WTC11 (cell line): ENCODE results near the gene TUSC2. TPM values are rescaled to one million over a fixed set of nuclear protein-coding genes. Genes with fewer than 3 reads are reported as not detected.

Source experiments
- CREM ChIP-seq: sonication (generic); formaldehyde crosslinking; IDR thresholded peaks from 2 replicates; pipeline ENCODE4 v1.8.1; 2022; ENCODE audit warnings: mild to moderate bottlenecking, missing genetic modification reagents, moderate library complexity
- ETV6 ChIP-seq: sonication (generic); formaldehyde crosslinking; IDR thresholded peaks from 2 replicates; pipeline ENCODE4 v1.8.1; 2022; ENCODE audit warnings: mild to moderate bottlenecking, missing genetic modification reagents
- FOXK1 ChIP-seq: sonication (generic); formaldehyde crosslinking; IDR thresholded peaks from 2 replicates; pipeline ENCODE4 v1.8.0; 2022; ENCODE audit warnings: mild to moderate bottlenecking, moderate library complexity, missing genetic modification reagents
- FOXP1 ChIP-seq: sonication (generic); formaldehyde crosslinking; IDR thresholded peaks from 2 replicates; pipeline ENCODE4 v1.8.0; 2022; ENCODE audit warnings: missing genetic modification reagents, mild to moderate bottlenecking, moderate library complexity, borderline replicate concordance
- KAT7 ChIP-seq: sonication (generic); formaldehyde crosslinking; IDR thresholded peaks from 2 replicates; pipeline ENCODE4 v1.8.1; 2023; ENCODE audit warnings: missing genetic modification reagents, mild to moderate bottlenecking, borderline replicate concordance
- NFATC4 ChIP-seq: fragments of 250-450 bp; sonication (Bioruptor Pico); IDR thresholded peaks from 2 replicates; pipeline ENCODE4 v1.9.0; 2021; ENCODE audit warnings: mild to moderate bottlenecking
- NR2C2 ChIP-seq: sonication (generic); formaldehyde crosslinking; IDR thresholded peaks from 2 replicates; pipeline ENCODE4 v1.8.0; 2022; ENCODE audit warnings: mild to moderate bottlenecking, missing genetic modification reagents
- PRRX2 ChIP-seq: fragments of 250-450 bp; sonication (Bioruptor Pico); IDR thresholded peaks from 2 replicates; pipeline ENCODE4 v1.8.0; 2021; ENCODE audit warnings: mild to moderate bottlenecking
- RELA ChIP-seq: sonication (generic); formaldehyde crosslinking; IDR thresholded peaks from 2 replicates; pipeline ENCODE4 v1.8.1; 2022; ENCODE audit warnings: missing genetic modification reagents, mild to moderate bottlenecking, borderline replicate concordance
- SMAD3 ChIP-seq: sonication (generic); formaldehyde crosslinking; IDR thresholded peaks from 2 replicates; pipeline ENCODE4 v1.8.0; 2022; ENCODE audit warnings: missing genetic modification reagents, mild to moderate bottlenecking, borderline replicate concordance
- SMAD4 ChIP-seq: sonication (generic); formaldehyde crosslinking; IDR thresholded peaks from 2 replicates; pipeline ENCODE4 v1.8.0; 2022; ENCODE audit warnings: mild to moderate bottlenecking, missing genetic modification reagents
- TCF7 ChIP-seq: sonication (generic); formaldehyde crosslinking; IDR thresholded peaks from 2 replicates; pipeline ENCODE4 v1.8.0; 2022; ENCODE audit warnings: mild to moderate bottlenecking, low read depth, missing genetic modification reagents, moderate library complexity
- TEAD4 ChIP-seq: sonication (generic); formaldehyde crosslinking; IDR thresholded peaks from 2 replicates; pipeline ENCODE4 v1.8.0; 2022; ENCODE audit warnings: mild to moderate bottlenecking, missing genetic modification reagents
- ZNF219 ChIP-seq: sonication (generic); formaldehyde crosslinking; IDR thresholded peaks from 2 replicates; pipeline ENCODE4 v1.8.0; 2023; ENCODE audit warnings: missing genetic modification reagents, mild to moderate bottlenecking, borderline replicate concordance
- ZNF232 ChIP-seq: sonication (generic); formaldehyde crosslinking; IDR thresholded peaks from 2 replicates; pipeline ENCODE4 v1.8.0; 2022; ENCODE audit warnings: mild to moderate bottlenecking, missing genetic modification reagents
- ZNF671 ChIP-seq: fragments of 250-450 bp; sonication (Bioruptor Pico); IDR thresholded peaks from 2 replicates; pipeline ENCODE4 v1.8.0; 2021; ENCODE audit warnings: mild to moderate bottlenecking
- total RNA-seq: library from RNA; stranded (reverse); gene quantifications from 3 replicates; pipeline ENCODE4 v1.2.3, GENCODE V29; 2021
- TF ChIP-seq, protein P1 (sequence below): sonication (generic); formaldehyde crosslinking; IDR thresholded peaks from 2 replicates; pipeline ENCODE4 v1.8.0; 2022; ENCODE audit warnings: mild to moderate bottlenecking, missing genetic modification reagents
- TF ChIP-seq, protein P2 (sequence below): sonication (generic); formaldehyde crosslinking; conservative IDR thresholded peaks from 2 replicates; pipeline ENCODE4 v1.8.1; 2022; ENCODE audit warnings: mild to moderate bottlenecking, missing genetic modification reagents
- TF ChIP-seq, protein P3 (sequence below): sonication (generic); formaldehyde crosslinking; IDR thresholded peaks from 2 replicates; pipeline ENCODE4 v1.8.0; 2023; ENCODE audit warnings: missing genetic modification reagents
- TF ChIP-seq, protein P4 (sequence below): sonication (generic); formaldehyde crosslinking; IDR thresholded peaks from 2 replicates; pipeline ENCODE4 v1.8.1; 2023; ENCODE audit warnings: mild to moderate bottlenecking, missing genetic modification reagents, moderate library complexity
- TF ChIP-seq, protein P5 (sequence below): sonication (generic); formaldehyde crosslinking; IDR thresholded peaks from 2 replicates; pipeline ENCODE4 v1.8.1; 2022; ENCODE audit warnings: mild to moderate bottlenecking, moderate library complexity, missing genetic modification reagents
- TF ChIP-seq, protein P6 (sequence below): sonication (generic); formaldehyde crosslinking; IDR thresholded peaks from 2 replicates; pipeline ENCODE4 v1.8.1; 2023; ENCODE audit warnings: mild to moderate bottlenecking, missing genetic modification reagents
- TF ChIP-seq, protein P7 (sequence below): sonication (generic); formaldehyde crosslinking; IDR thresholded peaks from 2 replicates; pipeline ENCODE4 v1.8.0; 2022; ENCODE audit warnings: missing genetic modification reagents
- TF ChIP-seq, protein P8 (sequence below): fragments of 250-450 bp; sonication (Bioruptor Pico); conservative IDR thresholded peaks from 2 replicates; pipeline ENCODE4 v1.9.0; 2021; ENCODE audit warnings: mild to moderate bottlenecking
- TF ChIP-seq, protein P9 (sequence below): fragments of 250-450 bp; sonication (Bioruptor Pico); IDR thresholded peaks from 2 replicates; pipeline ENCODE4 v2.1.2; 2022; ENCODE audit warnings: mild to moderate bottlenecking, moderate library complexity
- TF ChIP-seq, protein P10 (sequence below): sonication (generic); formaldehyde crosslinking; IDR thresholded peaks from 2 replicates; pipeline ENCODE4 v1.8.1; 2023; ENCODE audit warnings: mild to moderate bottlenecking, missing genetic modification reagents, moderate library complexity

TUSC2 gene
- total RNA-seq, 1 experiment from 2014 or later, result 41.1 TPM

DNA sequence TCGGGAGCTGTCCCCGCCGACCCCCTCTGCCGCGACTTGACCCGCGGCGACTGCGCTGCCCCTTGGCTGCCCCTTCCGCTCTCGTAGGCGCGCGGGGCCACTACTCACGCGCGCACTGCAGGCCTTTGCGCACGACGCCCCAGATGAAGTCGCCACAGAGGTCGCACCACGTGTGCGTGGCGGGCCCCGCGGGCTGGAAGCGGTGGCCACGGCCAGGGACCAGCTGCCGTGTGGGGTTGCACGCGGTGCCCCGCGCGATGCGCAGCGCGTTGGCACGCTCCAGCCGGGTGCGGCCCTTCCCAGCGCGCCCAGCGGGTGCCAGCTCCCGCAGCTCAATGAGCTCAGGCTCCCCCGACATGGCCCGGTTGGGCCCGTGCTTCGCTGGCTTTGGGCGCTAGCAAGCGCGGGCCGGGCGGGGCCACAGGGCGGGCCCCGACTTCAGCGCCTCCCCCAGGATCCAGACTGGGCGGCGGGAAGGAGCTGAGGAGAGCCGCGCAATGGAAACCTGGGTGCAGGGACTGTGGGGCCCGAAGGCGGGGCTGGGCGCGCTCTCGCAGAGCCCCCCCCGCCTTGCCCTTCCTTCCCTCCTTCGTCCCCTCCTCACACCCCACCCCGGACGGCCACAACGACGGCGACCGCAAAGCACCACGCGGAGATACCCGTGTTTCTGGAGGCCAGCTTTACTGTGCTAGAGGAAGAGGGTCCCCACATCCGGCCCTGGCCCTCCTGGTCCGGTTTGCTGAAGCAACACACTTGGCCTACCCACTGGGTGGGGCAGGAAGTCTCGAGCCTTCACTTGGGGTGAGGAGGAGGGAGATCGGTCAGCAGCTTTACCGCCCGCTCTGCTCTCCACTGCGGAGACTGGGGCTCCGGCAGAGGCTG lies 12.7 kb upstream of the TUSC2 start, which contains the start of gene RASSF1 (continued):
- TF ChIP-seq, protein P1, sequence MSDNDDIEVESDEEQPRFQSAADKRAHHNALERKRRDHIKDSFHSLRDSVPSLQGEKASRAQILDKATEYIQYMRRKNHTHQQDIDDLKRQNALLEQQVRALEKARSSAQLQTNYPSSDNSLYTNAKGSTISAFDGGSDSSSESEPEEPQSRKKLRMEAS (CRISPR knock-in tag), result peak; percentile 85; the same call in 1 of the 2 replicates
- peak; percentile 87 for TF ChIP-seq TCF7 (CRISPR knock-in tag)
- no peak for TF ChIP-seq TEAD4 (CRISPR knock-in tag)
- 0 out of 2 replicates have a peak, but pooled peaks have one; percentile 23 for TF ChIP-seq RELA (CRISPR knock-in tag)
- TF ChIP-seq, protein P2, sequence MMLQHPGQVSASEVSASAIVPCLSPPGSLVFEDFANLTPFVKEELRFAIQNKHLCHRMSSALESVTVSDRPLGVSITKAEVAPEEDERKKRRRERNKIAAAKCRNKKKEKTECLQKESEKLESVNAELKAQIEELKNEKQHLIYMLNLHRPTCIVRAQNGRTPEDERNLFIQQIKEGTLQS (CRISPR knock-in tag), result no peak
- no peak for TF ChIP-seq CREM (CRISPR knock-in tag)
- TF ChIP-seq, protein P3, sequence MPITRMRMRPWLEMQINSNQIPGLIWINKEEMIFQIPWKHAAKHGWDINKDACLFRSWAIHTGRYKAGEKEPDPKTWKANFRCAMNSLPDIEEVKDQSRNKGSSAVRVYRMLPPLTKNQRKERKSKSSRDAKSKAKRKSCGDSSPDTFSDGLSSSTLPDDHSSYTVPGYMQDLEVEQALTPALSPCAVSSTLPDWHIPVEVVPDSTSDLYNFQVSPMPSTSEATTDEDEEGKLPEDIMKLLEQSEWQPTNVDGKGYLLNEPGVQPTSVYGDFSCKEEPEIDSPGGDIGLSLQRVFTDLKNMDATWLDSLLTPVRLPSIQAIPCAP (CRISPR knock-in tag), result no peak
- TF ChIP-seq FOXP1 (CRISPR knock-in tag), result peak; percentile 76
- TF ChIP-seq, protein P4, sequence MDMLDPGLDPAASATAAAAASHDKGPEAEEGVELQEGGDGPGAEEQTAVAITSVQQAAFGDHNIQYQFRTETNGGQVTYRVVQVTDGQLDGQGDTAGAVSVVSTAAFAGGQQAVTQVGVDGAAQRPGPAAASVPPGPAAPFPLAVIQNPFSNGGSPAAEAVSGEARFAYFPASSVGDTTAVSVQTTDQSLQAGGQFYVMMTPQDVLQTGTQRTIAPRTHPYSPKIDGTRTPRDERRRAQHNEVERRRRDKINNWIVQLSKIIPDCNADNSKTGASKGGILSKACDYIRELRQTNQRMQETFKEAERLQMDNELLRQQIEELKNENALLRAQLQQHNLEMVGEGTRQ (CRISPR knock-in tag), result 0 out of 2 replicates have a peak, but pooled peaks have one; percentile 7
- TF ChIP-seq ZNF671 (CRISPR knock-in tag), result no peak
- TF ChIP-seq, protein P5, sequence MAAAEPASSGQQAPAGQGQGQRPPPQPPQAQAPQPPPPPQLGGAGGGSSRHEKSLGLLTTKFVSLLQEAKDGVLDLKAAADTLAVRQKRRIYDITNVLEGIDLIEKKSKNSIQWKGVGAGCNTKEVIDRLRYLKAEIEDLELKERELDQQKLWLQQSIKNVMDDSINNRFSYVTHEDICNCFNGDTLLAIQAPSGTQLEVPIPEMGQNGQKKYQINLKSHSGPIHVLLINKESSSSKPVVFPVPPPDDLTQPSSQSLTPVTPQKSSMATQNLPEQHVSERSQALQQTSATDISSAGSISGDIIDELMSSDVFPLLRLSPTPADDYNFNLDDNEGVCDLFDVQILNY (CRISPR knock-in tag), result peak; percentile 85; the same call in 1 of the 2 replicates
- no peak for TF ChIP-seq ZNF219 (CRISPR knock-in tag)
- no peak for TF ChIP-seq KAT7 (CRISPR knock-in tag)
- no peak for TF ChIP-seq PRRX2 (CRISPR knock-in tag)
- TF ChIP-seq, protein P6, sequence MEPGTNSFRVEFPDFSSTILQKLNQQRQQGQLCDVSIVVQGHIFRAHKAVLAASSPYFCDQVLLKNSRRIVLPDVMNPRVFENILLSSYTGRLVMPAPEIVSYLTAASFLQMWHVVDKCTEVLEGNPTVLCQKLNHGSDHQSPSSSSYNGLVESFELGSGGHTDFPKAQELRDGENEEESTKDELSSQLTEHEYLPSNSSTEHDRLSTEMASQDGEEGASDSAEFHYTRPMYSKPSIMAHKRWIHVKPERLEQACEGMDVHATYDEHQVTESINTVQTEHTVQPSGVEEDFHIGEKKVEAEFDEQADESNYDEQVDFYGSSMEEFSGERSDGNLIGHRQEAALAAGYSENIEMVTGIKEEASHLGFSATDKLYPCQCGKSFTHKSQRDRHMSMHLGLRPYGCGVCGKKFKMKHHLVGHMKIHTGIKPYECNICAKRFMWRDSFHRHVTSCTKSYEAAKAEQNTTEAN (CRISPR knock-in tag), result peak; percentile 77; the same call in 1 of the 2 replicates
- peak; percentile 40 for TF ChIP-seq ETV6 (CRISPR knock-in tag)
- TF ChIP-seq NFATC4 (CRISPR knock-in tag), result no peak
- TF ChIP-seq NR2C2 (CRISPR knock-in tag), result no peak
- TF ChIP-seq, protein P7, sequence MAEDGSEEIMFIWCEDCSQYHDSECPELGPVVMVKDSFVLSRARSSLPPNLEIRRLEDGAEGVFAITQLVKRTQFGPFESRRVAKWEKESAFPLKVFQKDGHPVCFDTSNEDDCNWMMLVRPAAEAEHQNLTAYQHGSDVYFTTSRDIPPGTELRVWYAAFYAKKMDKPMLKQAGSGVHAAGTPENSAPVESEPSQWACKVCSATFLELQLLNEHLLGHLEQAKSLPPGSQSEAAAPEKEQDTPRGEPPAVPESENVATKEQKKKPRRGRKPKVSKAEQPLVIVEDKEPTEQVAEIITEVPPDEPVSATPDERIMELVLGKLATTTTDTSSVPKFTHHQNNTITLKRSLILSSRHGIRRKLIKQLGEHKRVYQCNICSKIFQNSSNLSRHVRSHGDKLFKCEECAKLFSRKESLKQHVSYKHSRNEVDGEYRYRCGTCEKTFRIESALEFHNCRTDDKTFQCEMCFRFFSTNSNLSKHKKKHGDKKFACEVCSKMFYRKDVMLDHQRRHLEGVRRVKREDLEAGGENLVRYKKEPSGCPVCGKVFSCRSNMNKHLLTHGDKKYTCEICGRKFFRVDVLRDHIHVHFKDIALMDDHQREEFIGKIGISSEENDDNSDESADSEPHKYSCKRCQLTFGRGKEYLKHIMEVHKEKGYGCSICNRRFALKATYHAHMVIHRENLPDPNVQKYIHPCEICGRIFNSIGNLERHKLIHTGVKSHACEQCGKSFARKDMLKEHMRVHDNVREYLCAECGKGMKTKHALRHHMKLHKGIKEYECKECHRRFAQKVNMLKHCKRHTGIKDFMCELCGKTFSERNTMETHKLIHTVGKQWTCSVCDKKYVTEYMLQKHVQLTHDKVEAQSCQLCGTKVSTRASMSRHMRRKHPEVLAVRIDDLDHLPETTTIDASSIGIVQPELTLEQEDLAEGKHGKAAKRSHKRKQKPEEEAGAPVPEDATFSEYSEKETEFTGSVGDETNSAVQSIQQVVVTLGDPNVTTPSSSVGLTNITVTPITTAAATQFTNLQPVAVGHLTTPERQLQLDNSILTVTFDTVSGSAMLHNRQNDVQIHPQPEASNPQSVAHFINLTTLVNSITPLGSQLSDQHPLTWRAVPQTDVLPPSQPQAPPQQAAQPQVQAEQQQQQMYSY, result peak; percentile 24; the same call in 1 of the 2 replicates
- TF ChIP-seq, protein P8, sequence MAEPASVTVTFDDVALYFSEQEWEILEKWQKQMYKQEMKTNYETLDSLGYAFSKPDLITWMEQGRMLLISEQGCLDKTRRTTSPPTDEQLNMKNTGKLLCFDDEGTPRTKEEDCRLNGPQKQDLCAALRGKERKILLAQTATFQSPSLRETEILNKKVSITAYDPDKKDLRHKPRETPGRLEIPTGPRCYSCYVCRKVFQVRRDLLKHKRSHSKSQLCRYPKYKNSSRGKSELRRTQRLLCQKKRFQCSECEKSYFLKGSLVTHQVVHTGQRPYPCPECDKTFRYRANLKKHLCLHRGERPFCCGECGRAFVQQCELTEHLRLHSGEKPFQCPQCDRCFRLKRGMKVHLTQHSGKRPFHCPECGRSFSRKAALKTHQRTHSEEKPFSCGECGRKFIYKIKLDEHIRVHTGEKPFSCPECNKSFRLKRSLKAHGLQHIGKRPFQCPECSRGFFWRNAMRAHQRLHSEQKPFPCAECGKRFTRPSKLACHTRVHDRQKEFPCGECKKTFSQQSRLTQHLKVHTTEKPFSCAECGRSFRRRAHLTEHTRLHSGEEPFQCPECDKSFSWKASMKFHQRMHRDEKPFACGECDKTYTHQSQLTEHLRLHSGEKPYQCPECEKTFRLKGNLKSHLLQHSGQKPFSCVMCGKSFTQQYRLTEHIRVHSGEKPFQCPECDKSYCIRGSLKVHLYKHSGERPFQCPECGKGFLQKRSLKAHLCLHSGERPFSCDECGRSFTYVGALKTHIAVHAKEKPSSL (CRISPR knock-in tag), result no peak
- 0 out of 2 replicates have a peak, but pooled peaks have one; percentile 30 for TF ChIP-seq SMAD3 (CRISPR knock-in tag)
- TF ChIP-seq, protein P9, sequence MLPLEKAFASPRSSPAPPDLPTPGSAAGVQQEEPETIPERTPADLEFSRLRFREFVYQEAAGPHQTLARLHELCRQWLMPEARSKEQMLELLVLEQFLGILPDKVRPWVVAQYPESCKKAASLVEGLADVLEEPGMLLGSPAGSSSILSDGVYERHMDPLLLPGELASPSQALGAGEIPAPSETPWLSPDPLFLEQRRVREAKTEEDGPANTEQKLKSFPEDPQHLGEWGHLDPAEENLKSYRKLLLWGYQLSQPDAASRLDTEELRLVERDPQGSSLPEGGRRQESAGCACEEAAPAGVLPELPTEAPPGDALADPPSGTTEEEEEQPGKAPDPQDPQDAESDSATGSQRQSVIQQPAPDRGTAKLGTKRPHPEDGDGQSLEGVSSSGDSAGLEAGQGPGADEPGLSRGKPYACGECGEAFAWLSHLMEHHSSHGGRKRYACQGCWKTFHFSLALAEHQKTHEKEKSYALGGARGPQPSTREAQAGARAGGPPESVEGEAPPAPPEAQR (CRISPR knock-in tag), result no peak
- TF ChIP-seq, protein P10, sequence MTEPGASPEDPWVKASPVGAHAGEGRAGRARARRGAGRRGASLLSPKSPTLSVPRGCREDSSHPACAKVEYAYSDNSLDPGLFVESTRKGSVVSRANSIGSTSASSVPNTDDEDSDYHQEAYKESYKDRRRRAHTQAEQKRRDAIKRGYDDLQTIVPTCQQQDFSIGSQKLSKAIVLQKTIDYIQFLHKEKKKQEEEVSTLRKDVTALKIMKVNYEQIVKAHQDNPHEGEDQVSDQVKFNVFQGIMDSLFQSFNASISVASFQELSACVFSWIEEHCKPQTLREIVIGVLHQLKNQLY (CRISPR knock-in tag), result no peak
- TF ChIP-seq ZNF232 (CRISPR knock-in tag), result peak; percentile 86; the same call in 1 of the 2 replicates
- no peak for TF ChIP-seq SMAD4 (CRISPR knock-in tag)
- TF ChIP-seq FOXK1 (CRISPR knock-in tag), result no peak; the same call in 1 of the 2 replicates
